MM.1S (cell line): Measurements from ENCODE around the gene PAMR1.

ENCODE experiments used
- DNase-seq: peaks from one replicate; pipeline ENCODE4 v3.0.0-alpha.2; 2015
- H2AFZ ChIP-seq: fragments of 300-600 bp; sonication (generic); 2 replicates; pipeline ENCODE4 v1.6.0; 2016; ENCODE audit warnings: antibody characterized with exemption, low read length
- H3F3A ChIP-seq: fragments of 300-600 bp; sonication (generic); 2 replicates; pipeline ENCODE4 v1.6.1; 2016; ENCODE audit warnings: mild to moderate bottlenecking, antibody characterized with exemption, low read length, moderate library complexity, mixed read lengths; ENCODE audit not compliant: insufficient read depth
- H3K27ac ChIP-seq: fragments of 300-600 bp; sonication (generic); 2 replicates; pipeline ENCODE4 v1.5.1; 2016; ENCODE audit warnings: mild to moderate bottlenecking, low read length
- H3K27me3 ChIP-seq: fragments of 300-600 bp; sonication (generic); replicated peaks from 2 replicates; pipeline ENCODE4 v1.6.0; 2016; ENCODE audit warnings: low read length; ENCODE audit not compliant: insufficient read depth
- H3K36me3 ChIP-seq: fragments of 300-600 bp; sonication (generic); replicated peaks from 2 replicates; pipeline ENCODE4 v1.6.1; 2016; ENCODE audit warnings: mild to moderate bottlenecking, low read length, mixed read lengths; ENCODE audit not compliant: insufficient read depth
- H3K4me1 ChIP-seq: fragments of 300-600 bp; sonication (generic); 2 replicates; pipeline ENCODE4 v1.6.1; 2016; ENCODE audit warnings: low read length, mixed read lengths
- H3K4me2 ChIP-seq: fragments of 300-600 bp; sonication (generic); 2 replicates; pipeline ENCODE4 v1.6.0; 2016; ENCODE audit warnings: low read depth, low read length
- H3K4me3 ChIP-seq: fragments of 300-600 bp; sonication (generic); 2 replicates; pipeline ENCODE4 v1.5.1; 2016; ENCODE audit warnings: low read length, mixed read lengths
- H3K79me2 ChIP-seq: fragments of 300-600 bp; sonication (generic); 2 replicates; pipeline ENCODE4 v1.6.1; 2016; ENCODE audit warnings: mixed run types, low read length, mixed read lengths
- H3K9ac ChIP-seq: fragments of 300-600 bp; sonication (generic); 2 replicates; pipeline ENCODE4 v1.6.1; 2016; ENCODE audit warnings: low read length, mixed read lengths
- H3K9me2 ChIP-seq: fragments of 300-600 bp; sonication (generic); replicated peaks from 2 replicates; pipeline ENCODE4 v1.6.1; 2016; ENCODE audit warnings: mild to moderate bottlenecking, low read length, mixed read lengths; ENCODE audit not compliant: insufficient read depth
- H3K9me3 ChIP-seq: fragments of 300-600 bp; sonication (generic); replicated peaks from 2 replicates; pipeline ENCODE4 v1.6.1; 2016; ENCODE audit warnings: mild to moderate bottlenecking, low read length, mixed read lengths; ENCODE audit not compliant: insufficient read depth
- H4K20me1 ChIP-seq: fragments of 300-600 bp; sonication (generic); 2 replicates; pipeline ENCODE4 v1.6.1; 2016; ENCODE audit warnings: mild to moderate bottlenecking, low read length, moderate library complexity, mixed read lengths; ENCODE audit not compliant: insufficient read depth
- EZH2 ChIP-seq: fragments of 300-600 bp; sonication (generic); optimal IDR thresholded peaks from 2 replicates; pipeline ENCODE3; 2017; ENCODE audit warnings: low read depth, mild to moderate bottlenecking, antibody characterized with exemption, low read length, mixed read lengths
- EZH2phosphoT487 ChIP-seq: fragments of 300-600 bp; sonication (generic); IDR thresholded peaks from 2 replicates; pipeline ENCODE4 v1.6.1; 2018; ENCODE audit warnings: antibody characterized with exemption, low read length
- TF ChIP-seq, protein P1 (sequence below): fragments of 300-600 bp; sonication (generic); IDR thresholded peaks from 2 replicates; pipeline ENCODE4 v1.5.1; 2016; ENCODE audit warnings: antibody characterized with exemption, low read length, mixed read lengths

PAMR1 gene

DNA sequence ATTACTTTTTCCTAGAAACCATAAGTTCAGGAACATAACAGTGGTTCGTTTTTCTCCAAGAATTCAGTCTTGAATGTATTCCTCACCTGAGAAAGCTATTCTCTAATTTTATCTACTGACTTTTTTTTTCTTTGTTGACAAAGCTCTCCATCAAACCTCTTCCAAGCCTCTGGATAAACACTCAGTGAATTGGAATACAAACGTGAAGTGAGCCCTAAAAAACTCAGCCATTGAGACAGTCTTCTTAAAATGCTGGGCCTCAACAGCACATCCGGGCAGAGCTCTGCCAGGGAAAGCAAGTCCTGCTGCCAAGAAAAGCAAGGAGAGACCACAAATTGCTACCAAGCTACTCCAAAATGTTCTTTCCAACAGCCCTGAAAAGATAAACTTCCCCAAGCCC, 98.3 kb downstream of the PAMR1 start:
- no peak overlapping the region for H3K4me3 ChIP-seq
- H3K9me3 ChIP-seq: no peaks in the 10 kb centered on the region
- no peaks in the 10 kb centered on the region for H3K79me2 ChIP-seq
- H4K20me1 ChIP-seq: no peaks in the 10 kb centered on the region
- no peaks in the 10 kb centered on the region for H3K36me3 ChIP-seq
- H3K27me3 ChIP-seq: no peaks in the 10 kb centered on the region
- no peak for DNase-seq
- no peaks in the 10 kb centered on the region for H3K4me1 ChIP-seq
- no peak overlapping the region for H3K4me2 ChIP-seq
- H3F3A ChIP-seq: no peaks in the 10 kb centered on the region
- no peak overlapping the region for H3K9ac ChIP-seq
- H3K9me2 ChIP-seq: no peaks in the 10 kb centered on the region
- H3K27ac ChIP-seq: no peak overlapping the region
- TF ChIP-seq EZH2 (no peak), EZH2phosphoT487 (no peak)
- TF ChIP-seq, protein P1, sequence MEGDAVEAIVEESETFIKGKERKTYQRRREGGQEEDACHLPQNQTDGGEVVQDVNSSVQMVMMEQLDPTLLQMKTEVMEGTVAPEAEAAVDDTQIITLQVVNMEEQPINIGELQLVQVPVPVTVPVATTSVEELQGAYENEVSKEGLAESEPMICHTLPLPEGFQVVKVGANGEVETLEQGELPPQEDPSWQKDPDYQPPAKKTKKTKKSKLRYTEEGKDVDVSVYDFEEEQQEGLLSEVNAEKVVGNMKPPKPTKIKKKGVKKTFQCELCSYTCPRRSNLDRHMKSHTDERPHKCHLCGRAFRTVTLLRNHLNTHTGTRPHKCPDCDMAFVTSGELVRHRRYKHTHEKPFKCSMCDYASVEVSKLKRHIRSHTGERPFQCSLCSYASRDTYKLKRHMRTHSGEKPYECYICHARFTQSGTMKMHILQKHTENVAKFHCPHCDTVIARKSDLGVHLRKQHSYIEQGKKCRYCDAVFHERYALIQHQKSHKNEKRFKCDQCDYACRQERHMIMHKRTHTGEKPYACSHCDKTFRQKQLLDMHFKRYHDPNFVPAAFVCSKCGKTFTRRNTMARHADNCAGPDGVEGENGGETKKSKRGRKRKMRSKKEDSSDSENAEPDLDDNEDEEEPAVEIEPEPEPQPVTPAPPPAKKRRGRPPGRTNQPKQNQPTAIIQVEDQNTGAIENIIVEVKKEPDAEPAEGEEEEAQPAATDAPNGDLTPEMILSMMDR: no peak
- H2AFZ ChIP-seq: no peak overlapping the region

DNA sequence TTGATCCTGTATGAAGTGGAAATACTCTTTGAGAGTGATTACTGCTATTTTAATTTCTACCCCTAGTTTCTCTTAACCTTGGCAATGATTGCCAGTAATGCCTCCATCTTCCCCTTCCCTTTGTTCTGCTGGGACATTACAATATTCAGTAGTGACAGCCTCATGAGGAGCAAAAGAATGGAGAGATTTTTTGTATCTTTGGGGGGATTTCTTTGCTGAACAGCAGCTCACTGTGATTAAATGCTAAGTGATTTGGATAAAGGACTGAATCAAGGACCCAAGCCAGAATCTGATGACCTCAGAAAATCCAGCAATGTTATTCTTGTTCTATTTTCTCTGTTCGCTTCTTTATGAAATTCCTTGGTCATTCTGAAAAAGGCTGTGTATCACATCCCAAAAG, 99.1 kb downstream of the PAMR1 start:
- H3K4me2 ChIP-seq: no peak overlapping the region
- H3F3A ChIP-seq: no peaks in the 10 kb centered on the region
- H3K27ac ChIP-seq: no peak overlapping the region
- TF ChIP-seq EZH2 (no peak), EZH2phosphoT487 (no peak)
- TF ChIP-seq, protein P1: no peak
- H4K20me1 ChIP-seq: no peaks in the 10 kb centered on the region
- H3K4me3 ChIP-seq: no peak overlapping the region
- H3K9me3 ChIP-seq: no peaks in the 10 kb centered on the region
- no peaks in the 10 kb centered on the region for H3K36me3 ChIP-seq
- H3K27me3 ChIP-seq: peaks cover 4% of the 10 kb centered on the region; the same call in 1 of the 2 replicates
- H3K79me2 ChIP-seq: no peaks in the 10 kb centered on the region
- no peaks in the 10 kb centered on the region for H3K4me1 ChIP-seq
- no peak overlapping the region for H2AFZ ChIP-seq
- no peak overlapping the region for H3K9ac ChIP-seq
- H3K9me2 ChIP-seq: no peaks in the 10 kb centered on the region
- no peak for DNase-seq

DNA sequence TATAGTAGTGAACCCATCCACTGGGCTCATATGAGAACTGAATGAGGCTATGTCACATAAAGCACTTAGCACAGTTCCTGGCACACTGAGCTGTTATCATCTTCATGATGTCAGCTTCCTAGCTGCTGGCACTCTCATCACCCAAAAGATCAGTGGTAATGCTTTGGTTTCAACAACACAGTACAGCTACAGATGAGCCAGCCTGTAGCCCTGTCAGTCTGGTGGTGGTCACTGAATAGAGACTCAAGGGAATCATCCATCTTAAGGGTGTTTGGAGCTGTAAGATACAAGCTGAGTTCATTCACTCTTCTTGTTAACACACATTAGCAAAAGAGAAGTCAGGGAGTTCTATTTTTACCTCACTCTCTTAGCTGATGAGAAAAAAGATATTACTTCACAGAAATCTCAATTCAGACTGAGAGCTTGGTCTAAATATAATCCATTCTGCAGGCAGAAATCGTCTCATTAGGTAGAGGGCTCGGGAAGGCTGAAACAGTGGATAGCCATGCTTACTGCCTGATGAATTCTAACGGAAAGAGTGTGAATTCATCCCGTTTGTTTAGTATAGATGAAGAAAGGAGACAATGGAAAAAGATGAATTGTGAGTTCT, 99.7 kb downstream of the PAMR1 start:
- DNase-seq: no peak
- Histone ChIP-seq H3K4me2 (no peak overlapping the region), H3K27me3 (peaks cover 6% of the 10 kb centered on the region), H3K4me1 (no peaks in the 10 kb centered on the region), H4K20me1 (no peaks in the 10 kb centered on the region), H3K4me3 (no peak overlapping the region), H3K9me3 (no peaks in the 10 kb centered on the region), H3K27ac (no peak overlapping the region), H3K36me3 (no peaks in the 10 kb centered on the region), H3F3A (no peaks in the 10 kb centered on the region), H3K9ac (no peak overlapping the region), H3K79me2 (no peaks in the 10 kb centered on the region), H3K9me2 (no peaks in the 10 kb centered on the region), H2AFZ (no peak overlapping the region)
- TF ChIP-seq, protein P1: no peak
- TF ChIP-seq EZH2phosphoT487 (no peak), EZH2 (no peak)
